DND-41 (cell line): ENCODE data around the gene CAMKMT.

Experiments
- CTCF ChIP-seq: IDR thresholded peaks from 2 replicates; pipeline ENCODE4 v1.5.1; 2012; ENCODE audit warnings: borderline replicate concordance, low read length, moderate library complexity, mild to moderate bottlenecking; ENCODE audit not compliant: poor library complexity, severe bottlenecking; ENCODE audit errors: extremely low read depth
- EZH2 ChIP-seq: IDR thresholded peaks from 3 replicates; pipeline ENCODE4 v1.6.1; 2012; ENCODE audit warnings: borderline replicate concordance, low read depth, mild to moderate bottlenecking, moderate library complexity, low read length, inconsistent platforms; ENCODE audit not compliant: severe bottlenecking

GRCh38 chr2:44397447-44398175, 35.9 kb downstream of the CAMKMT start:
- no peak for TF ChIP-seq CTCF
- no peak for TF ChIP-seq EZH2
